ENCODE measurements around the gene CFAP61. TPM values are rescaled to one million over a fixed set of nuclear protein-coding genes. Genes with fewer than 3 reads are reported as not detected.

The CFAP61 gene
- total and polyA plus RNA-seq, 9 of the 15 experiments (the other 6 are each of a cell fraction or from before 2014, with no cell fraction given): 0.11 TPM; not detected in 8

GRCh38 chr20:20024942-20025341 lies 27.4 kb upstream of the CFAP61 start (continued):
- TF ChIP-seq ZNF197 (CRISPR knock-in tag; IDR thresholded peaks at IDR 0.05; ENCODE audit: low read depth) (no peak), MED1 (CRISPR knock-in tag; IDR thresholded peaks at IDR 0.05; ENCODE audit: borderline replicate concordance) (no peak), TOE1 (IDR thresholded peaks at IDR 0.05; ENCODE audit: borderline replicate concordance) (no peak), TOE1 (CRISPR knock-in tag; IDR thresholded peaks at IDR 0.05; ENCODE audit: borderline replicate concordance, low read depth) (no peak), POLR3A (IDR thresholded peaks at IDR 0.05; ENCODE audit: borderline replicate concordance, extremely low read depth, insufficient read depth, insufficient read length) (no peak), POU5F1 (IDR thresholded peaks at IDR 0.05; ENCODE audit: borderline replicate concordance, low read depth, low read length, partially characterized antibody) (no peak), STAG1 (CRISPR knock-in tag; IDR thresholded peaks at IDR 0.05; ENCODE audit: borderline replicate concordance) (no peak)
- TF ChIP-seq, protein P1, sequence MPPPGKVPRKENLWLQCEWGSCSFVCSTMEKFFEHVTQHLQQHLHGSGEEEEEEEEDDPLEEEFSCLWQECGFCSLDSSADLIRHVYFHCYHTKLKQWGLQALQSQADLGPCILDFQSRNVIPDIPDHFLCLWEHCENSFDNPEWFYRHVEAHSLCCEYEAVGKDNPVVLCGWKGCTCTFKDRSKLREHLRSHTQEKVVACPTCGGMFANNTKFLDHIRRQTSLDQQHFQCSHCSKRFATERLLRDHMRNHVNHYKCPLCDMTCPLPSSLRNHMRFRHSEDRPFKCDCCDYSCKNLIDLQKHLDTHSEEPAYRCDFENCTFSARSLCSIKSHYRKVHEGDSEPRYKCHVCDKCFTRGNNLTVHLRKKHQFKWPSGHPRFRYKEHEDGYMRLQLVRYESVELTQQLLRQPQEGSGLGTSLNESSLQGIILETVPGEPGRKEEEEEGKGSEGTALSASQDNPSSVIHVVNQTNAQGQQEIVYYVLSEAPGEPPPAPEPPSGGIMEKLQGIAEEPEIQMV (tag; conservative IDR thresholded peaks at IDR 0.05; ENCODE audit: low read depth): no peak

GRCh38 chr20:20027284-20027683 lies 25.0 kb upstream of the CFAP61 start:
- peaks cover 77% of the 10 kb centered on the region for H3K36me3 ChIP-seq (ENCODE audit: control insufficient read depth, insufficient read depth, low read length)
- no peak for DNase-seq (ENCODE audit: extremely low read depth in 1 of 4, low spot score in 3 of 4)
- H3K9me3 ChIP-seq (replicated peaks; ENCODE audit: control insufficient read depth, insufficient read depth, low read depth, low read length): no peaks in the 10 kb centered on the region
- ChIA-PET CTCF (ENCODE audit: low intra/inter-chr PET ratio) (no interaction called here), POLR2A (interaction anchor here (0.7 to 1.5 kb wide), 3 partner anchors 8 to 17 kb away, joined by 3 to 4 read pairs (median 4); no protein-coding TSS in a partner anchor)
- 95% methylated on average over 2 of the region's 2 CpGs for WGBS (ENCODE audit: insufficient coverage, low coverage, missing lambda C conversion rate)
- no peaks in the 10 kb centered on the region for H4K20me1 ChIP-seq (replicated peaks; ENCODE audit: control insufficient read depth, insufficient read depth, low read length)
- H3K4me1 ChIP-seq (replicated peaks in 1 of 2; ENCODE audit: control insufficient read depth in 2 of 2, insufficient read depth in 2 of 2, low read length in 2 of 2): no peaks in the 10 kb centered on the region; a peak in 1 of 5 replicates
- no peaks in the 10 kb centered on the region for H3K9me1 ChIP-seq (ENCODE audit: control insufficient read depth, insufficient read depth, low read length)
- H3K27ac ChIP-seq (ENCODE audit: extremely low read depth, low read depth, low read length): no peak overlapping the region
- no peaks in the 10 kb centered on the region for H3K27me3 ChIP-seq (ENCODE audit: control insufficient read depth in 2 of 2, insufficient read depth in 2 of 2, low read length in 2 of 2)
- BruUV-seq (replicated peaks): no TSS peak
- in situ Hi-C loops (cut with MboI) (no loop called here), intact Hi-C loops (cut with micrococcal nuclease) (no loop called here)
- no peak for ATAC-seq
- FAIRE-seq: no peak
- no peak for TF ChIP-seq RNF2 (IDR thresholded peaks at IDR 0.05)
- no peak overlapping the region for H2AFZ ChIP-seq (ENCODE audit: low read depth, low read length)
- H3K79me2 ChIP-seq (ENCODE audit: control insufficient read depth, insufficient read depth, low read length): peaks cover 34% of the 10 kb centered on the region
- H3K4me2 ChIP-seq (ENCODE audit: insufficient read depth, low read length): no peak overlapping the region
- H3K4me3 ChIP-seq: no peak overlapping the region
- no peak overlapping the region for H3K9ac ChIP-seq (ENCODE audit: insufficient read depth in 1 of 2, low read depth in 2 of 2, low read length in 2 of 2)
